RPMI7951 (cell line): ENCODE data around the gene ITGA8. TPM values are rescaled to one million over a fixed set of nuclear protein-coding genes. Genes with fewer than 3 reads are reported as not detected.
A peak's percentile ranks its signal among the peaks of the same experiment; 100 is the strongest.
"Not testable (repeated sequence)": the region's sequence is repeated elsewhere in the genome, so short reads cannot be mapped to it uniquely, and the experiment has no call there.

Experiments
- DNase-seq: peaks from one replicate; pipeline ENCODE4 v3.0.0-alpha.2; 2012; ENCODE audit warnings: low read depth
- total RNA-seq: library from RNA; depleted of rRNA; stranded (reverse); fragments of >200 nt; shearing (Covaris generic); gene quantifications from 2 replicates; pipeline ENCODE4 v1.2.3, GENCODE V29; 2014; rRNA removed

The ITGA8 gene
- total RNA-seq = 6.7 and 7.6 TPM in 2 replicates

GRCh38 chr10:15719899-15720634 lies at the start of gene ITGA8:
Gene ITGA8, minus strand, starts transcription at chr10:15719922. Its CDS starts 151 bp downstream, at chr10:15719771.
- no peak for DNase-seq

- no peak for DNase-seq
Measured at GRCh38 chr10:15764892-15765454, 45.3 kb upstream of the ITGA8 start.

- DNase-seq = no peak
Measured at GRCh38 chr10:15763006-15763405, 43.3 kb upstream of the ITGA8 start.

- not testable (repeated sequence) for DNase-seq
Measured at GRCh38 chr10:15762239-15762638, 42.5 kb upstream of the ITGA8 start.

GRCh38 chr10:15761224-15761623 lies 41.5 kb upstream of the ITGA8 start:
- DNase-seq = not testable (repeated sequence)

GRCh38 chr10:15760681-15761080 lies 41.0 kb upstream of the ITGA8 start:
- no peak for DNase-seq

- DNase-seq = no peak
Measured at GRCh38 chr10:15759265-15759664, 39.5 kb upstream of the ITGA8 start.

- no peak for DNase-seq
Measured at GRCh38 chr10:15758618-15759017, 38.9 kb upstream of the ITGA8 start.

- no peak for DNase-seq
Measured at GRCh38 chr10:15754937-15755336, 35.2 kb upstream of the ITGA8 start.

- DNase-seq = no peak
Measured at GRCh38 chr10:15751046-15751445, 31.3 kb upstream of the ITGA8 start.

- DNase-seq = peak; percentile 12
Measured at GRCh38 chr10:15748126-15748525, 28.4 kb upstream of the ITGA8 start.

GRCh38 chr10:15747632-15748031 lies 27.9 kb upstream of the ITGA8 start:
- DNase-seq = no peak

GRCh38 chr10:15745751-15746150 lies 26.0 kb upstream of the ITGA8 start:
- peak; percentile 37 for DNase-seq

GRCh38 chr10:15744217-15744865 lies 24.6 kb upstream of the ITGA8 start:
- peak; percentile 68 for DNase-seq

GRCh38 chr10:15743443-15743842 lies 23.7 kb upstream of the ITGA8 start:
- DNase-seq = no peak

GRCh38 chr10:15742836-15743235 lies 23.1 kb upstream of the ITGA8 start:
- peak; percentile 72 for DNase-seq

GRCh38 chr10:15742102-15742501 lies 22.4 kb upstream of the ITGA8 start:
- DNase-seq = no peak

- DNase-seq = no peak
Measured at GRCh38 chr10:15741581-15741980, 21.9 kb upstream of the ITGA8 start.

GRCh38 chr10:15740261-15740660 lies 20.5 kb upstream of the ITGA8 start:
- no peak for DNase-seq

GRCh38 chr10:15739254-15739970 lies 19.7 kb upstream of the ITGA8 start:
- DNase-seq = no peak

GRCh38 chr10:15738270-15738925 lies 18.7 kb upstream of the ITGA8 start:
- peak; percentile 24 for DNase-seq

GRCh38 chr10:15737656-15738055 lies 17.9 kb upstream of the ITGA8 start:
- no peak for DNase-seq
